Bronchial epithelial cell (primary cell): ENCODE data around the gene ZC2HC1C. TPM values are rescaled to one million over a fixed set of nuclear protein-coding genes. Genes with fewer than 3 reads are reported as not detected.
"Not testable (repeated sequence)": the region's sequence is repeated elsewhere in the genome, so short reads cannot be mapped to it uniquely, and the experiment has no call there.

Experiments used
- DNase-seq: peaks from one replicate; pipeline ENCODE4 v3.0.0-alpha.2; 2010; ENCODE audit warnings: low read depth
- FAIRE-seq: peaks from 2 replicates; lab custom pipeline; 2011; peaks lifted over from hg19 to GRCh38; lab: Jason Lieb, UNC
- H3K27me3 ChIP-seq: 2 replicates; pipeline ENCODE4 v1.5.1; 2011; ENCODE audit warnings: low read length; ENCODE audit not compliant: control insufficient read depth, insufficient read depth
- H3K36me3 ChIP-seq: 2 replicates; pipeline ENCODE4 v1.5.1; 2011; ENCODE audit warnings: low read length; ENCODE audit not compliant: control insufficient read depth, insufficient read depth
- H3K4me3 ChIP-seq: 2 replicates; pipeline ENCODE4 v1.5.1; 2011; ENCODE audit warnings: mild to moderate bottlenecking, low read depth, low read length, control low read depth
- total RNA-seq: library from RNA; depleted of rRNA; stranded (reverse); fragments of >200 nt; gene quantifications from 2 replicates; pipeline ENCODE4 v1.2.1, GENCODE V29; 2014
- TF ChIP-seq, protein P1 (sequence below): IDR thresholded peaks from 2 replicates; pipeline ENCODE4 v1.5.1; 2011; ENCODE audit warnings: mild to moderate bottlenecking, moderate library complexity, low read length, control low read depth, inconsistent platforms; ENCODE audit not compliant: insufficient read depth, severe bottlenecking

Gene ZC2HC1C
- total RNA-seq, 1 donor from 2014 or later: 0.53 TPM

DNA sequence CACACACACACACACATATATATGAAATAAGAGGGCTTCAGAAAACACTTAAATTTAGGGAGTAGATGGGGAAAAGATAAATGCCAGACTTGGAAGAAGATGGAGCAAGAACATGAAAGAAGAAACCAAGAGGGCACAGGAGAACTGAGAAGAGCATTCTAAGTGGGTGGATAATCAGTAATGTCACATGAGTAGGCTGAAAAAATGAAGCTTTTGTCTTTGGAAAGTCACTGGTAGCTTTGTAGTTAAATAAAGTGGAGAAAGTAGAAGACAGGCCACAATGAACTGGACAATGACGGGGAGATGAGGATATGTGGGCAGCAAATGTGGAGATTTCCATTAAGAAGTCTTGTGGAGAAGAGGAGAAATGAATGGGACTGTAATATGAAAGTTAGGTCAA is 2.2 kb upstream of the ZC2HC1C start:
- FAIRE-seq (no peak), DNase-seq (no peak)
- H3K27me3 ChIP-seq: no peaks in the 10 kb centered on the region
- H3K4me3 ChIP-seq: no peak overlapping the region
- TF ChIP-seq, protein P1, sequence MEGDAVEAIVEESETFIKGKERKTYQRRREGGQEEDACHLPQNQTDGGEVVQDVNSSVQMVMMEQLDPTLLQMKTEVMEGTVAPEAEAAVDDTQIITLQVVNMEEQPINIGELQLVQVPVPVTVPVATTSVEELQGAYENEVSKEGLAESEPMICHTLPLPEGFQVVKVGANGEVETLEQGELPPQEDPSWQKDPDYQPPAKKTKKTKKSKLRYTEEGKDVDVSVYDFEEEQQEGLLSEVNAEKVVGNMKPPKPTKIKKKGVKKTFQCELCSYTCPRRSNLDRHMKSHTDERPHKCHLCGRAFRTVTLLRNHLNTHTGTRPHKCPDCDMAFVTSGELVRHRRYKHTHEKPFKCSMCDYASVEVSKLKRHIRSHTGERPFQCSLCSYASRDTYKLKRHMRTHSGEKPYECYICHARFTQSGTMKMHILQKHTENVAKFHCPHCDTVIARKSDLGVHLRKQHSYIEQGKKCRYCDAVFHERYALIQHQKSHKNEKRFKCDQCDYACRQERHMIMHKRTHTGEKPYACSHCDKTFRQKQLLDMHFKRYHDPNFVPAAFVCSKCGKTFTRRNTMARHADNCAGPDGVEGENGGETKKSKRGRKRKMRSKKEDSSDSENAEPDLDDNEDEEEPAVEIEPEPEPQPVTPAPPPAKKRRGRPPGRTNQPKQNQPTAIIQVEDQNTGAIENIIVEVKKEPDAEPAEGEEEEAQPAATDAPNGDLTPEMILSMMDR: no peak
- H3K36me3 ChIP-seq: no peaks in the 10 kb centered on the region

- H3K36me3 ChIP-seq, DNase-seq, H3K4me3 ChIP-seq, H3K27me3 ChIP-seq, FAIRE-seq: not testable (repeated sequence)
These were observed 1.7 kb upstream of the ZC2HC1C start for GRCh38 chr14:75067765-75068164.

GRCh38 chr14:75068294-75069120 is 934 bp upstream of the ZC2HC1C start:
- Histone ChIP-seq H3K36me3 (no peaks in the 10 kb centered on the region), H3K27me3 (no peaks in the 10 kb centered on the region), H3K4me3 (peak overlapping the region; percentile 53)
- TF ChIP-seq, protein P1: no peak
- DNase-seq (peak; percentile 56), FAIRE-seq (no peak)

DNA sequence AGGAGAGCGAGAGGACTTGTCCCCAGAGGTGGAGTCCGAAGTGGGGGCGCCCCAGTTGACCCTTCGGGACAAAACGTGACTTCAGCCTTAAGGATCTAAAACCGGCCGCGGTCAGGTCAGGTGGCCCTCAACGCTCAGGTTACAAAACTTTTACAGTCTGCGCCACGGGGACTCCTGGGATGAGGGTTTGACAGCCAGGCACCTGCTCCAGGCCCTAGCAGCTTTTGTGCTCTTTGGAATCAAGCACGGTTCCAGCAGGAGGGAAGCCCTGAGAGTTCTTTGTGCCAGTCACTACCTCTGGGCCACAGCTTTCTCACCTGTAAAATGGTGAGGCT is 337 bp downstream of the ZC2HC1C start:
- no peak for DNase-seq
- no peaks in the 10 kb centered on the region for H3K36me3 ChIP-seq
- FAIRE-seq: no peak
- H3K27me3 ChIP-seq: no peaks in the 10 kb centered on the region
- peak overlapping the region; percentile 53 for H3K4me3 ChIP-seq
- TF ChIP-seq, protein P1: no peak

DNA sequence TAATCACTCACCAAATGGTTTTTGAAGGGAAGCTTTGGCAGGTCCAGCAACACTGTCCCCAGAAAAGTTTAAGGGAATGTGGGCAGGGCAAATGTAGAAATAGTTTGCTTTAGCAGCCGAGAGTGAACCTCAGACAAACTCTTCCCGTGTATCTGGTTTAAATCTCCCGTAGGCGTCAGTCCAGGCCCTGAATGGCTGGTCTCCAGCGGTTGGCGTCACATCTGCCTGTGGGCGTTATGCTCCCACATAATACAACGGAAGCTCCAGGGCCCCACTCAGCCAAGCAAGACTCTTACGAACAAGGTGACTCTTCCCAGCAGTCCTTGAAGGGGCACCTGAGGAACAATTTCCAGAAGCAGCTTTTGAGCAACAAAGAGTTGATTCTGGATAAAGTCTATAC is 942 bp downstream of the ZC2HC1C start:
- no peak for DNase-seq
- TF ChIP-seq, protein P1: no peak
- Histone ChIP-seq H3K4me3 (no peak overlapping the region), H3K27me3 (no peaks in the 10 kb centered on the region), H3K36me3 (no peaks in the 10 kb centered on the region)
- FAIRE-seq: no peak

- H3K36me3 ChIP-seq: no peaks in the 10 kb centered on the region
- no peak for FAIRE-seq
- no peaks in the 10 kb centered on the region for H3K27me3 ChIP-seq
- TF ChIP-seq, protein P1: no peak
- DNase-seq: no peak
- H3K4me3 ChIP-seq: no peak overlapping the region
These were observed 8.4 kb downstream of the ZC2HC1C start for GRCh38 chr14:75077794-75078193.
